AG04450 (cell line): Measurements from ENCODE around the gene CLDN1. TPM values are rescaled to one million over a fixed set of nuclear protein-coding genes. Genes with fewer than 3 reads are reported as not detected.

ENCODE experiments used
- CTCF ChIA-PET: fragments of 300-600, 350-600 bp; formaldehyde crosslinking; extraction: SDS; loops from one replicate; lab custom pipeline; 2022; ENCODE audit warnings: antibody characterized with exemption, inconsistent platforms; lab: Charles Lee
- POLR2A ChIA-PET: fragments of 350-600 bp; formaldehyde crosslinking; extraction: SDS; loops from one replicate; lab custom pipeline; 2021; ENCODE audit warnings: antibody characterized with exemption, inconsistent platforms; lab: Yijun Ruan, JAX
- DNase-seq: peaks from one replicate; pipeline ENCODE4 v3.0.0-alpha.2; 2011; ENCODE audit warnings: low read depth, low spot score
- H3K27ac ChIP-seq: one replicate; pipeline ENCODE4 v1.5.1; 2012; ENCODE audit warnings: low read depth, low read length, control low read depth
- H3K27me3 ChIP-seq: one replicate; pipeline ENCODE4 v1.6.0; 2012; ENCODE audit warnings: low read length; ENCODE audit not compliant: control insufficient read depth, insufficient read depth
- H3K4me3 ChIP-seq: 2 replicates; pipeline ENCODE4 v1.5.1; 2011; ENCODE audit warnings: mild to moderate bottlenecking, low read depth, low read length, control low read depth
- H3K9me3 ChIP-seq: 2 replicates; pipeline ENCODE4 v1.5.1; 2012; ENCODE audit warnings: low read length; ENCODE audit not compliant: control insufficient read depth, insufficient read depth
- polyA plus RNA-seq: library from polyadenylated mRNA; depleted of rRNA; stranded (reverse); fragments of >200 nt; gene quantifications from 2 replicates; pipeline ENCODE4 v1.2.3, GENCODE V29; 2011
- TF ChIP-seq, protein P1 (sequence below): IDR thresholded peaks from 2 replicates; pipeline ENCODE4 v1.5.1; 2011; ENCODE audit warnings: low read depth, low read length, control low read depth, inconsistent platforms

The CLDN1 gene
- polyA plus RNA-seq, 1 experiment, result 9.6 TPM

DNA sequence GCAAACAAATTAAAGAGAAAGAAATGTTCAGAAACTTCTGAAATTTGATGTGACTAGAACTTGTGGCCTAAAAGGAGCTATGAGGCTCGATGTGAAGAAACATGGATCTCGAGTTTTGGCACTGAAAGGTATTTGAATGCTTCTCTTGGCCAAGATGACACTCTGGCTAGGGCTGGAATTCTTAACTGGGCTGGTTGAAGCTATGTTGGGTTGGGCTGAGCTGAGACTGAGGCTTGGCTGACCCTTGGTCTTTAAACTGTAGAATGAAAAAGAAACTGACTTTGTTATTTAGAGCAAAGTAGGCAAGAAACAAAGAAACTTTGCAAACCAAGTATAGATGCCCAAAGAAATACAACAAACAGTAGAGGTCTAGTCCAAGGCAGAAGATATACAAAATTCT lies 37.6 kb upstream of the CLDN1 start:
- no peak for DNase-seq
- Histone ChIP-seq H3K27me3 (no peaks in the 10 kb centered on the region), H3K9me3 (no peaks in the 10 kb centered on the region), H3K4me3 (no peak overlapping the region), H3K27ac (no peak overlapping the region)
- TF ChIP-seq, protein P1, sequence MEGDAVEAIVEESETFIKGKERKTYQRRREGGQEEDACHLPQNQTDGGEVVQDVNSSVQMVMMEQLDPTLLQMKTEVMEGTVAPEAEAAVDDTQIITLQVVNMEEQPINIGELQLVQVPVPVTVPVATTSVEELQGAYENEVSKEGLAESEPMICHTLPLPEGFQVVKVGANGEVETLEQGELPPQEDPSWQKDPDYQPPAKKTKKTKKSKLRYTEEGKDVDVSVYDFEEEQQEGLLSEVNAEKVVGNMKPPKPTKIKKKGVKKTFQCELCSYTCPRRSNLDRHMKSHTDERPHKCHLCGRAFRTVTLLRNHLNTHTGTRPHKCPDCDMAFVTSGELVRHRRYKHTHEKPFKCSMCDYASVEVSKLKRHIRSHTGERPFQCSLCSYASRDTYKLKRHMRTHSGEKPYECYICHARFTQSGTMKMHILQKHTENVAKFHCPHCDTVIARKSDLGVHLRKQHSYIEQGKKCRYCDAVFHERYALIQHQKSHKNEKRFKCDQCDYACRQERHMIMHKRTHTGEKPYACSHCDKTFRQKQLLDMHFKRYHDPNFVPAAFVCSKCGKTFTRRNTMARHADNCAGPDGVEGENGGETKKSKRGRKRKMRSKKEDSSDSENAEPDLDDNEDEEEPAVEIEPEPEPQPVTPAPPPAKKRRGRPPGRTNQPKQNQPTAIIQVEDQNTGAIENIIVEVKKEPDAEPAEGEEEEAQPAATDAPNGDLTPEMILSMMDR, result no peak
- ChIA-PET CTCF (interaction anchor here (1.0 to 2.0 kb wide), 3 partner anchors 10 to 135 kb away, joined by 3 to 5 read pairs (median 3); no protein-coding TSS in a partner anchor), POLR2A (no interaction called here)

DNA sequence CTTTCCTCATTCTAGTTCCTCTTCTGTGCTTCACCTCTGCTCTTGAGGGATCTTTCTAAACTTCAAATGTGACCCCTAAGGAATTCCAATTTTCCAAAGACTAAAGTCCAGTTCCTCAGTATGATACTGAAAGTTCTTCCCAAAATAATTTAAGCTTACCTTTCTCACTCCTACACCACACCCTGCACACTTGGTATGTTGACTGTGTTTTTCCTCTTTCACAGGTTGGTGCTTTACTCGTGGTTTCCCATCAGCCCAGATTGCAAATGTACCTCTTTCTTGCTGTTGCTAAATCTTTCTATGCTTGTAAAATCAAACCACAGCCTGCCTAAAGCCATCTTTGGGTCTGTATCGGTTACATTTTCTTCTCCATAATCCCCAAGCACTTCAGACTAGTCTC lies 35.2 kb upstream of the CLDN1 start:
- no peak for DNase-seq
- Histone ChIP-seq H3K27me3 (no peaks in the 10 kb centered on the region), H3K9me3 (no peaks in the 10 kb centered on the region), H3K4me3 (no peak overlapping the region), H3K27ac (no peak overlapping the region)
- CTCF ChIA-PET, result interaction anchor here (1.4 kb wide), 1 partner anchor 133 kb away, joined by 3 read pairs; no protein-coding TSS in a partner anchor
- TF ChIP-seq, protein P1, result no peak
- POLR2A ChIA-PET, result no interaction called here

DNA sequence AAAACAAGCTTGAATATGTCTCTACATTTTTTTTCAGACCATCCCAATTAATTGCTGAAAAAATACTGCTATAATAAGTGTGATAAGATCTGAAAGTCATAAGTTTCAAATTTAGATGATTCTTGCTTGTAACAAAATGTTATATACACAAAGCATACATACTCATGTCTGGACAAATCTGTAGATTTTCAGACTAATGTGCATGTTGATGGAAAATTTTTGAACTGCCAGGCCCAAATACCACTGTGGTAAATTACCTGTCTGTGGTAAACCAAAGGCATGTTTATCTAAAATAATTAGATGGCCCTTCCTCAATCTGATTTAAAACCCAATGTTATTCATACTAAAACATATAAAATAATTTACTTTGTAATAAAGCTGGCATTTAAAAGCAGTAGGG lies 34.0 kb upstream of the CLDN1 start:
- H3K4me3 ChIP-seq, result no peak overlapping the region
- ChIA-PET POLR2A (no interaction called here), CTCF (interaction anchor here (1.6 kb wide), 1 partner anchor 34 kb away, joined by 5 read pairs; the partner anchor contains the start of gene CLDN1)
- TF ChIP-seq, protein P1, result no peak
- H3K27ac ChIP-seq, result no peak overlapping the region
- H3K27me3 ChIP-seq, result no peaks in the 10 kb centered on the region
- H3K9me3 ChIP-seq, result no peaks in the 10 kb centered on the region
- DNase-seq, result no peak

DNA sequence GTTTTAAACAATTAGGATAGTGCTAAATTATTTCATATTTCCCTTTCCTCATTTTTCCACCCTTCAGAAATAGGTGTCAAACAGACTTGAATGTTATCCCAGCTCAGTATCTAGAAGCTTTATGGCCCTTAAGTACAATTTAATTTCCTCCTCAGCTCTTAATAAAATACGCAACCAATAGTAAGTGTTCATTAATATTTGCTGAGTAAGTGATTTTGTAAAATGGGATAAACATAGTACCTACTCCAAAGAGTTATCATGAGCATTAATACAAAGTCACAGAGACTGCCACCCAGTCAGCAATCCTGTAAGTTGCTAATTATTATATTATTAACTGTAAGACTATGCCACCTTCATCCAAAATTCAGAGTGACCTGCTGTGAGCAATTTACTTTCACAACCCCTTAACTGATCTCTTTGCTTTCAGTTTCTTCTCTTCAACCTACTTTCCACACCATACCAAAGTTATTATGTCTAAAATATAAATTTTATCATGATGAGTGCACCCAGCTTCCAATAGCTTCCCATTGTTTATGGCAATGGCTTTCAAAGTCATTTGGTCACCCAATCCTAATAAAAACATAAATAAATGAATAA lies 30.7 kb upstream of the CLDN1 start:
- no peaks in the 10 kb centered on the region for H3K9me3 ChIP-seq
- H3K27ac ChIP-seq, result no peak overlapping the region
- TF ChIP-seq, protein P1, result no peak
- POLR2A ChIA-PET, result no interaction called here
- no peak overlapping the region for H3K4me3 ChIP-seq
- DNase-seq, result no peak
- CTCF ChIA-PET, result interaction anchor here (0.5 to 2.9 kb wide), 5 partner anchors 9 to 70 kb away, joined by 3 to 23 read pairs (median 3); partner anchors contain the start of gene CLDN1
- no peaks in the 10 kb centered on the region for H3K27me3 ChIP-seq

DNA sequence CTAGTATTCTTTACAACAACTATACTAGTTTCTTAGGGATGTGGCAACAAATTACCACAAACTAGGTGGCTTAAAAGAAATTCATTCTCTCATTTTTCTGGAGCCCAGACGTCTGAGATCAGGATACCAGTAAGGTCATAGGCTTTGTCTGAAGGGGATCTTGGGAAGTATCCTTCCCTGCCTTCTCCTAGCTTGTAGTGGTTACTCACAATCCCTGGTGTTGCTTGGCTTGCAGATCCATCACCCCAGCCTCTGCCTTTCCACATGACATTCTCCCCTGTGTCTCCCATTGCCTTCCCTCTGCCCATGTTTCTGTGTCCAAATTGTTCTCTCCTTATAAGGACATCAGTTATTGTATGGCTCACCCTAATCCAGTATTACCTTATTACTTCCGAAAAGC lies 24.3 kb upstream of the CLDN1 start:
- no peak for DNase-seq
- H3K27me3 ChIP-seq, result no peaks in the 10 kb centered on the region
- no peak overlapping the region for H3K4me3 ChIP-seq
- H3K27ac ChIP-seq, result no peak overlapping the region
- no peaks in the 10 kb centered on the region for H3K9me3 ChIP-seq
- ChIA-PET POLR2A (no interaction called here), CTCF (no interaction called here)
- TF ChIP-seq, protein P1, result no peak
